ENCODE results near the gene PUDP.

PUDP gene

GRCh38 chrX:7147413-7147977, 458 bp downstream of the PUDP start, which contains the start of gene STS:
STS (plus strand) TSS chrX:7147712; CDS start chrX:7253200, 105,488 bp downstream.
- peak within 1 kb of the TSS; percentile 100 for H3K4me3 ChIP-seq (ENCODE audit: low read length)
- no peak within 1 kb of the TSS for H3K27ac ChIP-seq (ENCODE audit: low read length)
- no peak for DNase-seq (ENCODE audit: low read depth, low spot score)
- no peaks in the 10 kb centered on the region for H3K4me1 ChIP-seq (ENCODE audit: control insufficient read depth, insufficient read depth, low read length)
- no peaks in the 10 kb centered on the region for H3K36me3 ChIP-seq (ENCODE audit: control insufficient read depth, insufficient read depth, low read length)
- H3K27me3 ChIP-seq (ENCODE audit: control insufficient read depth, insufficient read depth, low read length): no peaks in the 10 kb centered on the region
- no peaks in the 10 kb centered on the region for H3K9me3 ChIP-seq (ENCODE audit: control insufficient read depth, insufficient read depth, low read length)
- WGBS (ENCODE audit: insufficient coverage, insufficient read length): no CpG with 5 or more reads among the region's 61 CpGs

GRCh38 chrX:7146703-7147412, 1.1 kb downstream of the PUDP start:
- WGBS (ENCODE audit: insufficient coverage, insufficient read length): no CpG with 5 or more reads among the region's 13 CpGs
- H3K4me3 ChIP-seq (ENCODE audit: low read length): peak overlapping the region; percentile 100; the same call in 1 of the 2 replicates
- H3K4me1 ChIP-seq (ENCODE audit: control insufficient read depth, insufficient read depth, low read length): no peaks in the 10 kb centered on the region
- H3K9me3 ChIP-seq (ENCODE audit: control insufficient read depth, insufficient read depth, low read length): no peaks in the 10 kb centered on the region
- DNase-seq (ENCODE audit: low read depth, low spot score): no peak
- no peaks in the 10 kb centered on the region for H3K36me3 ChIP-seq (ENCODE audit: control insufficient read depth, insufficient read depth, low read length)
- H3K27ac ChIP-seq (ENCODE audit: low read length): no peak overlapping the region
- H3K27me3 ChIP-seq (ENCODE audit: control insufficient read depth, insufficient read depth, low read length): no peaks in the 10 kb centered on the region

GRCh38 chrX:7146020-7146702, 1.8 kb downstream of the PUDP start:
- Histone ChIP-seq H3K27ac (ENCODE audit: low read length) (no peak overlapping the region), H3K36me3 (ENCODE audit: control insufficient read depth, insufficient read depth, low read length) (no peaks in the 10 kb centered on the region), H3K9me3 (ENCODE audit: control insufficient read depth, insufficient read depth, low read length) (no peaks in the 10 kb centered on the region), H3K4me3 (ENCODE audit: low read length) (no peak overlapping the region), H3K27me3 (ENCODE audit: control insufficient read depth, insufficient read depth, low read length) (no peaks in the 10 kb centered on the region), H3K4me1 (ENCODE audit: control insufficient read depth, insufficient read depth, low read length) (no peaks in the 10 kb centered on the region)
- no CpG with 5 or more reads among the region's 3 CpGs for WGBS (ENCODE audit: insufficient coverage, insufficient read length)
- no peak for DNase-seq (ENCODE audit: low read depth, low spot score)

GRCh38 chrX:7145454-7145853, 2.5 kb downstream of the PUDP start:
- H3K27ac ChIP-seq (ENCODE audit: low read length): no peak overlapping the region
- no peaks in the 10 kb centered on the region for H3K4me1 ChIP-seq (ENCODE audit: control insufficient read depth, insufficient read depth, low read length)
- no peak overlapping the region for H3K4me3 ChIP-seq (ENCODE audit: low read length)
- WGBS (ENCODE audit: insufficient coverage, insufficient read length): 100% methylated on average over 1 of the region's 3 CpGs
- H3K36me3 ChIP-seq (ENCODE audit: control insufficient read depth, insufficient read depth, low read length): no peaks in the 10 kb centered on the region
- DNase-seq (ENCODE audit: low read depth, low spot score): no peak
- no peaks in the 10 kb centered on the region for H3K27me3 ChIP-seq (ENCODE audit: control insufficient read depth, insufficient read depth, low read length)
- no peaks in the 10 kb centered on the region for H3K9me3 ChIP-seq (ENCODE audit: control insufficient read depth, insufficient read depth, low read length)

GRCh38 chrX:7143941-7144525, 3.9 kb downstream of the PUDP start:
- H3K9me3 ChIP-seq (ENCODE audit: control insufficient read depth, insufficient read depth, low read length): no peaks in the 10 kb centered on the region
- no peak overlapping the region for H3K4me3 ChIP-seq (ENCODE audit: low read length)
- no peaks in the 10 kb centered on the region for H3K4me1 ChIP-seq (ENCODE audit: control insufficient read depth, insufficient read depth, low read length)
- no peaks in the 10 kb centered on the region for H3K27me3 ChIP-seq (ENCODE audit: control insufficient read depth, insufficient read depth, low read length)
- H3K27ac ChIP-seq (ENCODE audit: low read length): no peak overlapping the region
- WGBS (ENCODE audit: insufficient coverage, insufficient read length): no CpG with 5 or more reads among the region's 8 CpGs
- H3K36me3 ChIP-seq (ENCODE audit: control insufficient read depth, insufficient read depth, low read length): no peaks in the 10 kb centered on the region
- DNase-seq (ENCODE audit: low read depth, low spot score): no peak

GRCh38 chrX:7143076-7143475, 4.9 kb downstream of the PUDP start:
- no peaks in the 10 kb centered on the region for H3K27me3 ChIP-seq (ENCODE audit: control insufficient read depth, insufficient read depth, low read length)
- no peaks in the 10 kb centered on the region for H3K4me1 ChIP-seq (ENCODE audit: control insufficient read depth, insufficient read depth, low read length)
- no peak overlapping the region for H3K27ac ChIP-seq (ENCODE audit: low read length)
- no peaks in the 10 kb centered on the region for H3K36me3 ChIP-seq (ENCODE audit: control insufficient read depth, insufficient read depth, low read length)
- no peak overlapping the region for H3K4me3 ChIP-seq (ENCODE audit: low read length)
- H3K9me3 ChIP-seq (ENCODE audit: control insufficient read depth, insufficient read depth, low read length): no peaks in the 10 kb centered on the region
- DNase-seq (ENCODE audit: low read depth, low spot score): no peak
- no CpG with 5 or more reads among the region's 1 CpG for WGBS (ENCODE audit: insufficient coverage, insufficient read length)

- no peaks in the 10 kb centered on the region for H3K27me3 ChIP-seq (ENCODE audit: control insufficient read depth, insufficient read depth, low read length)
- no peak for DNase-seq (ENCODE audit: low read depth, low spot score)
- H3K9me3 ChIP-seq (ENCODE audit: control insufficient read depth, insufficient read depth, low read length): no peaks in the 10 kb centered on the region
- no peak overlapping the region for H3K27ac ChIP-seq (ENCODE audit: low read length)
- no peaks in the 10 kb centered on the region for H3K4me1 ChIP-seq (ENCODE audit: control insufficient read depth, insufficient read depth, low read length)
- no peak overlapping the region for H3K4me3 ChIP-seq (ENCODE audit: low read length)
- no CpG with 5 or more reads among the region's 9 CpGs for WGBS (ENCODE audit: insufficient coverage, insufficient read length)
- H3K36me3 ChIP-seq (ENCODE audit: control insufficient read depth, insufficient read depth, low read length): no peaks in the 10 kb centered on the region
Measured at GRCh38 chrX:7139202-7140081, 8.5 kb downstream of the PUDP start.

GRCh38 chrX:7134981-7135380, 13.0 kb downstream of the PUDP start:
- no CpG with 5 or more reads among the region's 2 CpGs for WGBS (ENCODE audit: insufficient coverage, insufficient read length)
- H3K27ac ChIP-seq (ENCODE audit: low read length): no peak overlapping the region
- H3K27me3 ChIP-seq (ENCODE audit: control insufficient read depth, insufficient read depth, low read length): no peaks in the 10 kb centered on the region
- no peaks in the 10 kb centered on the region for H3K36me3 ChIP-seq (ENCODE audit: control insufficient read depth, insufficient read depth, low read length)
- H3K4me1 ChIP-seq (ENCODE audit: control insufficient read depth, insufficient read depth, low read length): no peaks in the 10 kb centered on the region
- no peak for DNase-seq (ENCODE audit: low read depth, low spot score)
- H3K4me3 ChIP-seq (ENCODE audit: low read length): no peak overlapping the region
- H3K9me3 ChIP-seq (ENCODE audit: control insufficient read depth, insufficient read depth, low read length): no peaks in the 10 kb centered on the region

GRCh38 chrX:7133050-7133440, 14.9 kb downstream of the PUDP start:
- no CpG with 5 or more reads among the region's 8 CpGs for WGBS (ENCODE audit: insufficient coverage, insufficient read length)
- no peak for DNase-seq (ENCODE audit: low read depth, low spot score)
- no peak overlapping the region for H3K4me3 ChIP-seq (ENCODE audit: low read length)
- H3K36me3 ChIP-seq (ENCODE audit: control insufficient read depth, insufficient read depth, low read length): no peaks in the 10 kb centered on the region
- H3K27me3 ChIP-seq (ENCODE audit: control insufficient read depth, insufficient read depth, low read length): no peaks in the 10 kb centered on the region
- no peak overlapping the region for H3K27ac ChIP-seq (ENCODE audit: low read length)
- no peaks in the 10 kb centered on the region for H3K4me1 ChIP-seq (ENCODE audit: control insufficient read depth, insufficient read depth, low read length)
- no peaks in the 10 kb centered on the region for H3K9me3 ChIP-seq (ENCODE audit: control insufficient read depth, insufficient read depth, low read length)

Data from iPS DF 6.9 (cell line).